ENCODE measurements around the gene PHLDA1. TPM values are rescaled to one million over a fixed set of nuclear protein-coding genes. Genes with fewer than 3 reads are reported as not detected.

The PHLDA1 gene
- total RNA-seq, 4 donors from 2014 or later, result 4.2 to 8.4 (median 7.0) TPM

DNA sequence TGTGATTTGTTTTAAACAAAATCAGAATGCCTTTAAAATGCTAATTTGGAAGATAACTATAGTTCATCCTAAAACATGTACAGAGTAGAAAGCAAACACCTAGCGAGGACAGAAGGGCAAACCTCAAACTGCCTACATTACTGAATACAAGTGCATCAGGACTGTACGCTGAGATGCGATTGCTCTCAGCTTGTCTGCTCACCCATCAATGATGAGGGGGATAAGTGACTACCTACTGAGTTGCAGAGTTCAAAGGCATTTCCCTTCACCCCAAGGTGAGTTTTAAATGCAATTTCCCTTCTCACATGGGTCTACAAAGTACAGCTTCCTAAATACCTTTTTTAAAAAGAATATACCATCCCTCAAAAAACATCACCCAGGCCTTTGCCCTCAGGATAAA is 52.9 kb downstream of the PHLDA1 start:
- in situ Hi-C loops (cut with MboI; ENCODE audit: low pct_ligation_motif_present in 1 of 4, low pct_unique_long_range_greater_than_20kb in 1 of 4, low sequenced_read_pairs in 3 of 4), result no loop called here
- DNase-seq, result no peak
- H3K4me3 ChIP-seq, result no peak overlapping the region
- H3K4me1 ChIP-seq, result peaks cover 11 to 41% (median 18%) of the 10 kb centered on the region in 4 donors
- H3K9me3 ChIP-seq, result no peaks in the 10 kb centered on the region
- 77 to 100% methylated on average over 1 to 3 of the region's 3 CpGs for WGBS, 2 donors (ENCODE audit: low coverage in 1 of 2)
- intact Hi-C loops (cut with DNase I; ENCODE audit: low total_unique reads), result no loop called here
- H3K36me3 ChIP-seq, result no peaks in the 10 kb centered on the region
- no peaks in the 10 kb centered on the region for H3K27me3 ChIP-seq
- TF ChIP-seq EP300 (IDR thresholded peaks at IDR 0.05; ENCODE audit: low read depth), result no peak
- TF ChIP-seq, protein P1, sequence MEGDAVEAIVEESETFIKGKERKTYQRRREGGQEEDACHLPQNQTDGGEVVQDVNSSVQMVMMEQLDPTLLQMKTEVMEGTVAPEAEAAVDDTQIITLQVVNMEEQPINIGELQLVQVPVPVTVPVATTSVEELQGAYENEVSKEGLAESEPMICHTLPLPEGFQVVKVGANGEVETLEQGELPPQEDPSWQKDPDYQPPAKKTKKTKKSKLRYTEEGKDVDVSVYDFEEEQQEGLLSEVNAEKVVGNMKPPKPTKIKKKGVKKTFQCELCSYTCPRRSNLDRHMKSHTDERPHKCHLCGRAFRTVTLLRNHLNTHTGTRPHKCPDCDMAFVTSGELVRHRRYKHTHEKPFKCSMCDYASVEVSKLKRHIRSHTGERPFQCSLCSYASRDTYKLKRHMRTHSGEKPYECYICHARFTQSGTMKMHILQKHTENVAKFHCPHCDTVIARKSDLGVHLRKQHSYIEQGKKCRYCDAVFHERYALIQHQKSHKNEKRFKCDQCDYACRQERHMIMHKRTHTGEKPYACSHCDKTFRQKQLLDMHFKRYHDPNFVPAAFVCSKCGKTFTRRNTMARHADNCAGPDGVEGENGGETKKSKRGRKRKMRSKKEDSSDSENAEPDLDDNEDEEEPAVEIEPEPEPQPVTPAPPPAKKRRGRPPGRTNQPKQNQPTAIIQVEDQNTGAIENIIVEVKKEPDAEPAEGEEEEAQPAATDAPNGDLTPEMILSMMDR (IDR thresholded peaks at IDR 0.05), result no peak
- TF ChIP-seq POLR2A (IDR thresholded peaks at IDR 0.05), result no peak
- no peak for TF ChIP-seq POLR2AphosphoS5 (IDR thresholded peaks at IDR 0.05)
- H3K27ac ChIP-seq, result peak overlapping the region; percentile 68 to 83 (median 82)

- H3K36me3 ChIP-seq, result no peaks in the 10 kb centered on the region
- peak overlapping the region; percentile 68 to 83 (median 82) for H3K27ac ChIP-seq
- in situ Hi-C loops (cut with MboI; ENCODE audit: low pct_ligation_motif_present in 1 of 4, low pct_unique_long_range_greater_than_20kb in 1 of 4, low sequenced_read_pairs in 3 of 4) (no loop called here), intact Hi-C loops (cut with DNase I; ENCODE audit: low total_unique reads) (no loop called here)
- peak; percentile 21 for TF ChIP-seq EP300 (IDR thresholded peaks at IDR 0.05; ENCODE audit: low read depth)
- peak; percentile 64 to 87 (median 86) for TF ChIP-seq POLR2AphosphoS5 (IDR thresholded peaks at IDR 0.05)
- TF ChIP-seq, protein P1 (IDR thresholded peaks at IDR 0.05), result peak in 2 of 5 experiments; percentile 8 to 21
- peak; percentile 17 for TF ChIP-seq POLR2A (IDR thresholded peaks at IDR 0.05)
- peak; percentile 75 for DNase-seq
- no peaks in the 10 kb centered on the region for H3K9me3 ChIP-seq
- peaks cover 11 to 39% (median 18%) of the 10 kb centered on the region in 4 donors for H3K4me1 ChIP-seq
- 12 to 16% methylated on average over 2 to 5 of the region's 5 CpGs for WGBS, 2 donors (ENCODE audit: low coverage in 1 of 2)
- H3K4me3 ChIP-seq, result no peak overlapping the region
- H3K27me3 ChIP-seq, result no peaks in the 10 kb centered on the region
Measured at GRCh38 chr12:75977952-75978671, 53.5 kb downstream of the PHLDA1 start.

- Histone ChIP-seq H3K36me3 (no peaks in the 10 kb centered on the region), H3K27me3 (no peaks in the 10 kb centered on the region), H3K4me1 (peaks cover 11 to 35% (median 18%) of the 10 kb centered on the region in 4 donors), H3K4me3 (no peak overlapping the region), H3K27ac (peak overlapping the region; percentile 68 to 83 (median 76)), H3K9me3 (no peaks in the 10 kb centered on the region)
- 68 to 71% methylated on average over 4 to 5 of the region's 5 CpGs for WGBS, 2 donors (ENCODE audit: low coverage in 1 of 2)
- intact Hi-C loops (cut with DNase I; ENCODE audit: low total_unique reads) (no loop called here), in situ Hi-C loops (cut with MboI; ENCODE audit: low pct_ligation_motif_present in 1 of 4, low pct_unique_long_range_greater_than_20kb in 1 of 4, low sequenced_read_pairs in 3 of 4) (no loop called here)
- TF ChIP-seq POLR2AphosphoS5 (IDR thresholded peaks at IDR 0.05), result no peak
- TF ChIP-seq, protein P1 (IDR thresholded peaks at IDR 0.05), result no peak
- TF ChIP-seq POLR2A (IDR thresholded peaks at IDR 0.05), result no peak
- no peak for TF ChIP-seq EP300 (IDR thresholded peaks at IDR 0.05; ENCODE audit: low read depth)
- no peak for DNase-seq
Measured at GRCh38 chr12:75977590-75977951, 54.0 kb downstream of the PHLDA1 start.

GRCh38 chr12:75976913-75977312 is 54.7 kb downstream of the PHLDA1 start:
- WGBS, 2 donors (ENCODE audit: low coverage in 1 of 2), result 36 to 78% methylated on average over 1 to 3 of the region's 3 CpGs

More at GRCh38 chr12:75976913-75977312, 54.7 kb downstream of the PHLDA1 start:
- in situ Hi-C loops (cut with MboI; ENCODE audit: low pct_ligation_motif_present in 1 of 4, low pct_unique_long_range_greater_than_20kb in 1 of 4, low sequenced_read_pairs in 3 of 4), result no loop called here
- Histone ChIP-seq H3K27ac (peak overlapping the region; percentile 68 to 83 (median 76)), H3K36me3 (no peaks in the 10 kb centered on the region), H3K27me3 (no peaks in the 10 kb centered on the region), H3K9me3 (no peaks in the 10 kb centered on the region), H3K4me3 (no peak overlapping the region), H3K4me1 (peaks cover 11 to 29% (median 18%) of the 10 kb centered on the region in 4 donors)
- no peak for DNase-seq
- TF ChIP-seq, protein P1 (IDR thresholded peaks at IDR 0.05), result no peak
- TF ChIP-seq POLR2AphosphoS5 (IDR thresholded peaks at IDR 0.05) (no peak), POLR2A (IDR thresholded peaks at IDR 0.05) (no peak), EP300 (IDR thresholded peaks at IDR 0.05; ENCODE audit: low read depth) (no peak)
- intact Hi-C loops (cut with DNase I; ENCODE audit: low total_unique reads), result no loop called here

All from transverse colon (tissue), 4 donors.